Left ventricle myocardium inferior (tissue), 1 donor: ENCODE results near the gene STIM1. TPM values are rescaled to one million over a fixed set of nuclear protein-coding genes. Genes with fewer than 3 reads are reported as not detected.

Experiments
- DNase-seq: peaks from one replicate; pipeline ENCODE4 v3.0.0-alpha.2; 2020
- H3K27ac ChIP-seq: fragments of 200-600 bp; replicated peaks from 2 replicates; pipeline ENCODE4 v1.8.0; 2021
- H3K27me3 ChIP-seq: fragments of 200-600 bp; 2 replicates; pipeline ENCODE4 v1.8.0; 2021; ENCODE audit warnings: low read depth
- H3K36me3 ChIP-seq: fragments of 200-600 bp; 2 replicates; pipeline ENCODE4 v1.8.0; 2021
- H3K4me1 ChIP-seq: fragments of 200-600 bp; 2 replicates; pipeline ENCODE4 v1.8.0; 2021
- H3K4me3 ChIP-seq: fragments of 200-600 bp; 2 replicates; pipeline ENCODE4 v1.8.0; 2021; ENCODE audit warnings: mild to moderate bottlenecking, moderate library complexity
- H3K9me3 ChIP-seq: fragments of 200-600 bp; replicated peaks from 2 replicates; pipeline ENCODE4 v1.8.0; 2021
- intact Hi-C: fragments of 100-400 bp; cut with micrococcal nuclease; formaldehyde crosslinking; loops from one replicate; pipeline ENCODE4 v1.11.0; 2022
- total RNA-seq: library from RNA; stranded (reverse); fragmentation: NEBNext Ultra II Directional; extraction: Animal tissue kit (Norgen Biotek cat#: 25700); gene quantifications from one replicate; pipeline ENCODE4 v1.2.1, GENCODE V29; 2021
- TF ChIP-seq, protein P1 (sequence below): fragments of 200-600 bp; IDR thresholded peaks from 2 replicates; pipeline ENCODE4 v1.8.0; 2021; ENCODE audit warnings: antibody characterized with exemption, mild to moderate bottlenecking, borderline replicate concordance
- donor health status: DM: no; HTN: yes; CAD: no; lungs with severe emphysema.

The STIM1 gene
- total RNA-seq, 1 donor from 2014 or later: 32.0 TPM

GRCh38 chr11:4064278-4064955, 209.0 kb downstream of the STIM1 start:
- DNase-seq: no peak
- no peaks in the 10 kb centered on the region for H3K9me3 ChIP-seq
- peaks cover 15% of the 10 kb centered on the region for H3K36me3 ChIP-seq
- H3K4me1 ChIP-seq: peaks cover 35% of the 10 kb centered on the region
- intact Hi-C loops: loop anchor here (10.0 kb wide), 1 partner anchor 110 kb away; no protein-coding TSS in a partner anchor
- no peaks in the 10 kb centered on the region for H3K27me3 ChIP-seq
- no peak overlapping the region for H3K4me3 ChIP-seq
- H3K27ac ChIP-seq: no peak overlapping the region
- TF ChIP-seq, protein P1, sequence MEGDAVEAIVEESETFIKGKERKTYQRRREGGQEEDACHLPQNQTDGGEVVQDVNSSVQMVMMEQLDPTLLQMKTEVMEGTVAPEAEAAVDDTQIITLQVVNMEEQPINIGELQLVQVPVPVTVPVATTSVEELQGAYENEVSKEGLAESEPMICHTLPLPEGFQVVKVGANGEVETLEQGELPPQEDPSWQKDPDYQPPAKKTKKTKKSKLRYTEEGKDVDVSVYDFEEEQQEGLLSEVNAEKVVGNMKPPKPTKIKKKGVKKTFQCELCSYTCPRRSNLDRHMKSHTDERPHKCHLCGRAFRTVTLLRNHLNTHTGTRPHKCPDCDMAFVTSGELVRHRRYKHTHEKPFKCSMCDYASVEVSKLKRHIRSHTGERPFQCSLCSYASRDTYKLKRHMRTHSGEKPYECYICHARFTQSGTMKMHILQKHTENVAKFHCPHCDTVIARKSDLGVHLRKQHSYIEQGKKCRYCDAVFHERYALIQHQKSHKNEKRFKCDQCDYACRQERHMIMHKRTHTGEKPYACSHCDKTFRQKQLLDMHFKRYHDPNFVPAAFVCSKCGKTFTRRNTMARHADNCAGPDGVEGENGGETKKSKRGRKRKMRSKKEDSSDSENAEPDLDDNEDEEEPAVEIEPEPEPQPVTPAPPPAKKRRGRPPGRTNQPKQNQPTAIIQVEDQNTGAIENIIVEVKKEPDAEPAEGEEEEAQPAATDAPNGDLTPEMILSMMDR: no peak

GRCh38 chr11:4065086-4065485, 209.6 kb downstream of the STIM1 start:
- H3K9me3 ChIP-seq: no peaks in the 10 kb centered on the region
- H3K4me1 ChIP-seq: peaks cover 33% of the 10 kb centered on the region
- H3K36me3 ChIP-seq: peaks cover 8% of the 10 kb centered on the region
- H3K27me3 ChIP-seq: no peaks in the 10 kb centered on the region
- H3K4me3 ChIP-seq: no peak overlapping the region
- H3K27ac ChIP-seq: no peak overlapping the region
- intact Hi-C loops: loop anchor here (10.0 kb wide), 1 partner anchor 110 kb away; no protein-coding TSS in a partner anchor
- DNase-seq: no peak
- TF ChIP-seq, protein P1: no peak

GRCh38 chr11:4065601-4066377, 210.3 kb downstream of the STIM1 start:
- intact Hi-C loops: loop anchor here (2.0 to 10.0 kb wide), 2 partner anchors 29 to 111 kb away; no protein-coding TSS in a partner anchor
- TF ChIP-seq, protein P1: no peak
- Histone ChIP-seq H3K36me3 (peaks cover under 1% of the 10 kb centered on the region), H3K27ac (no peak overlapping the region), H3K27me3 (no peaks in the 10 kb centered on the region), H3K4me3 (no peak overlapping the region), H3K9me3 (no peaks in the 10 kb centered on the region), H3K4me1 (peaks cover 26% of the 10 kb centered on the region)
- DNase-seq: no peak

GRCh38 chr11:4066910-4067309, 211.4 kb downstream of the STIM1 start:
- TF ChIP-seq, protein P1: no peak
- no peak for DNase-seq
- H3K4me1 ChIP-seq: peaks cover 22% of the 10 kb centered on the region
- H3K27me3 ChIP-seq: no peaks in the 10 kb centered on the region
- no peak overlapping the region for H3K27ac ChIP-seq
- H3K9me3 ChIP-seq: no peaks in the 10 kb centered on the region
- intact Hi-C loops: loop anchor here (2.0 to 10.0 kb wide), 2 partner anchors 30 to 112 kb away; no protein-coding TSS in a partner anchor
- H3K36me3 ChIP-seq: no peaks in the 10 kb centered on the region
- no peak overlapping the region for H3K4me3 ChIP-seq

GRCh38 chr11:4068962-4069361, 213.5 kb downstream of the STIM1 start:
- H3K36me3 ChIP-seq: no peaks in the 10 kb centered on the region
- peaks cover 33% of the 10 kb centered on the region for H3K4me1 ChIP-seq
- no peaks in the 10 kb centered on the region for H3K27me3 ChIP-seq
- no peak overlapping the region for H3K4me3 ChIP-seq
- no peaks in the 10 kb centered on the region for H3K9me3 ChIP-seq
- intact Hi-C loops: loop anchor here (10.0 kb wide), 1 partner anchor 114 kb away; no protein-coding TSS in a partner anchor
- TF ChIP-seq, protein P1: no peak
- no peak for DNase-seq
- H3K27ac ChIP-seq: no peak overlapping the region
